Choroid plexus epithelial cell (primary cell): Measurements from ENCODE around the gene ZKSCAN7.

Experiments used
- DNase-seq: peaks from one replicate; pipeline ENCODE4 v3.0.0-alpha.2; 2010; ENCODE audit warnings: low read depth
- H3K4me3 ChIP-seq: 2 replicates; pipeline ENCODE4 v1.5.1; 2011; ENCODE audit warnings: low read depth, mild to moderate bottlenecking, control low read depth, low read length, moderate library complexity
- CTCF ChIP-seq: conservative IDR thresholded peaks from 2 replicates; pipeline ENCODE4 v1.5.1; 2011; ENCODE audit warnings: low read depth, mild to moderate bottlenecking, control low read depth, inconsistent platforms, low read length, moderate library complexity

ZKSCAN7 gene

GRCh38 chr3:44596621-44597020 lies 41.6 kb downstream of the ZKSCAN7 start:
- TF ChIP-seq CTCF = no peak
- no peak for DNase-seq

GRCh38 chr3:44601749-44602148 lies 46.8 kb downstream of the ZKSCAN7 start:
- TF ChIP-seq CTCF = no peak
- no peak overlapping the region for H3K4me3 ChIP-seq
- DNase-seq = no peak

More at GRCh38 chr3:44596621-44597020, 41.6 kb downstream of the ZKSCAN7 start:
- H3K4me3 ChIP-seq = no peak overlapping the region

GRCh38 chr3:44612678-44613077 lies 57.7 kb downstream of the ZKSCAN7 start:
- DNase-seq = no peak
- TF ChIP-seq CTCF = no peak
- no peak overlapping the region for H3K4me3 ChIP-seq
